ENCODE results near the gene INPP1.

DNA sequence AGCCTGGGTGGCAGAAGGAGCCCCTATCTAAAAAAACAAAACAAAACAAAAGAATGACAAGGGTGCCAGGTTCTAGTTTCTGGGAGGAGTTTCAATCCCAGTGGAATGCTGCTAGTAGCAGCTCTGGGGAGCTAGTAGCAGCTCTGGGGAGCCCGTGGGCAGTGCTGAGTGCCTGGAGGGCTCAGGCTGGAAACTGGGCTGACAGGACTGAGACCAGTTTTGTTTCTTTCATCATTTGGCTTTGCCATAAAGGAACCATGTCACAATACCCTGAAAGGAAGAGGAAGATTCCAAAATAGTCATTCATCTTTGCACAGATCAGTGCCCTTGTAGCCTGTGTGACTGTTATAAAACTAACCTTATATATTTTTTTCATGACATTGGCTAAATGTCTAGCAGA lies 75.3 kb downstream of the INPP1 start:
- TF ChIP-seq, protein P1, sequence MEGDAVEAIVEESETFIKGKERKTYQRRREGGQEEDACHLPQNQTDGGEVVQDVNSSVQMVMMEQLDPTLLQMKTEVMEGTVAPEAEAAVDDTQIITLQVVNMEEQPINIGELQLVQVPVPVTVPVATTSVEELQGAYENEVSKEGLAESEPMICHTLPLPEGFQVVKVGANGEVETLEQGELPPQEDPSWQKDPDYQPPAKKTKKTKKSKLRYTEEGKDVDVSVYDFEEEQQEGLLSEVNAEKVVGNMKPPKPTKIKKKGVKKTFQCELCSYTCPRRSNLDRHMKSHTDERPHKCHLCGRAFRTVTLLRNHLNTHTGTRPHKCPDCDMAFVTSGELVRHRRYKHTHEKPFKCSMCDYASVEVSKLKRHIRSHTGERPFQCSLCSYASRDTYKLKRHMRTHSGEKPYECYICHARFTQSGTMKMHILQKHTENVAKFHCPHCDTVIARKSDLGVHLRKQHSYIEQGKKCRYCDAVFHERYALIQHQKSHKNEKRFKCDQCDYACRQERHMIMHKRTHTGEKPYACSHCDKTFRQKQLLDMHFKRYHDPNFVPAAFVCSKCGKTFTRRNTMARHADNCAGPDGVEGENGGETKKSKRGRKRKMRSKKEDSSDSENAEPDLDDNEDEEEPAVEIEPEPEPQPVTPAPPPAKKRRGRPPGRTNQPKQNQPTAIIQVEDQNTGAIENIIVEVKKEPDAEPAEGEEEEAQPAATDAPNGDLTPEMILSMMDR (IDR thresholded peaks at IDR 0.05; ENCODE audit: low read depth, low read length, missing input control), result no peak
- no peak for TF ChIP-seq ATF3 (IDR thresholded peaks at IDR 0.05)
- no peak for TF ChIP-seq GABPA (IDR thresholded peaks at IDR 0.05 in 1 of 2, conservative IDR thresholded peaks at IDR 0.05 in 1 of 2)
- TF ChIP-seq YY1 (IDR thresholded peaks at IDR 0.05), result no peak
- no peak for TF ChIP-seq RAD21 (IDR thresholded peaks at IDR 0.05)
- no peak for TF ChIP-seq MAX (IDR thresholded peaks at IDR 0.05)
- TF ChIP-seq RXRA (IDR thresholded peaks at IDR 0.05), result no peak
- no peak for TF ChIP-seq FOXA2 (IDR thresholded peaks at IDR 0.05)
- TF ChIP-seq HNF4G (IDR thresholded peaks at IDR 0.05), result no peak
- no peak for TF ChIP-seq SP1 (IDR thresholded peaks at IDR 0.05)
- no peak for TF ChIP-seq NR2F2 (IDR thresholded peaks at IDR 0.05)
- no peak for TF ChIP-seq TAF1 (conservative IDR thresholded peaks at IDR 0.05)

Data from liver (tissue), 3 donors.